ENCODE data around the gene CD1C. TPM values are rescaled to one million over a fixed set of nuclear protein-coding genes. Genes with fewer than 3 reads are reported as not detected.

Gene CD1C
- total RNA-seq, 2 donors from 2014 or later: 1.0 TPM; not detected in 1

DNA sequence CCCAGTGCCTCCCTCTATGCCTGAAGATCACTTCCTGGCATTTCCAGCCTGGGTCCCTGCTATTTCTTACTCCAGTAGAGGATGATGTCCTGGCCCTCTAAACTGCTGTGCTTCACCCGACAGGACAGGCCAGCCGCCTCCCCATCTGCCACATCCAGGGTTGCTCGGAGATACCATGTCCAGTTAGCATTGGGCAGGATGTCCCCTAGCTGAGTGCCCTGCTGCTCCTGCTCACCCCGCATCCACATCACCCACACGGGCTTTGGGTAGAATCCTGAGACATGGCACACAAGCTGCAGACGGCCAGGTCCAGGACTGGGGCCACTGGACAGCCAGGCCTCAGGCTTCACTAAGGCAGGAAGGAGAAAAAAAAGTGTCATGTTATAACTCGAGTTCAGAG lies 39.6 kb downstream of the CD1C start:
- TF ChIP-seq POLR2A (IDR thresholded peaks at IDR 0.05): no peak
- TF ChIP-seq, protein P1, sequence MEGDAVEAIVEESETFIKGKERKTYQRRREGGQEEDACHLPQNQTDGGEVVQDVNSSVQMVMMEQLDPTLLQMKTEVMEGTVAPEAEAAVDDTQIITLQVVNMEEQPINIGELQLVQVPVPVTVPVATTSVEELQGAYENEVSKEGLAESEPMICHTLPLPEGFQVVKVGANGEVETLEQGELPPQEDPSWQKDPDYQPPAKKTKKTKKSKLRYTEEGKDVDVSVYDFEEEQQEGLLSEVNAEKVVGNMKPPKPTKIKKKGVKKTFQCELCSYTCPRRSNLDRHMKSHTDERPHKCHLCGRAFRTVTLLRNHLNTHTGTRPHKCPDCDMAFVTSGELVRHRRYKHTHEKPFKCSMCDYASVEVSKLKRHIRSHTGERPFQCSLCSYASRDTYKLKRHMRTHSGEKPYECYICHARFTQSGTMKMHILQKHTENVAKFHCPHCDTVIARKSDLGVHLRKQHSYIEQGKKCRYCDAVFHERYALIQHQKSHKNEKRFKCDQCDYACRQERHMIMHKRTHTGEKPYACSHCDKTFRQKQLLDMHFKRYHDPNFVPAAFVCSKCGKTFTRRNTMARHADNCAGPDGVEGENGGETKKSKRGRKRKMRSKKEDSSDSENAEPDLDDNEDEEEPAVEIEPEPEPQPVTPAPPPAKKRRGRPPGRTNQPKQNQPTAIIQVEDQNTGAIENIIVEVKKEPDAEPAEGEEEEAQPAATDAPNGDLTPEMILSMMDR (IDR thresholded peaks at IDR 0.05): no peak
- Histone ChIP-seq H3K27me3 (no peaks in the 10 kb centered on the region), H3K27ac (no peak overlapping the region), H3K4me1 (no peaks in the 10 kb centered on the region), H3K9me3 (no peaks in the 10 kb centered on the region), H3K36me3 (replicated peaks in 1 of 2; ENCODE audit: insufficient read depth in 1 of 2, low read depth in 2 of 2) (no peaks in the 10 kb centered on the region), H3K4me3 (no peak overlapping the region)
- WGBS, 2 donors: 68 to 69% methylated on average over 5 to 7 of the region's 7 CpGs
- DNase-seq (no peak), ATAC-seq (no peak)
- intact Hi-C loops (cut with DNase I): no loop called here

DNA sequence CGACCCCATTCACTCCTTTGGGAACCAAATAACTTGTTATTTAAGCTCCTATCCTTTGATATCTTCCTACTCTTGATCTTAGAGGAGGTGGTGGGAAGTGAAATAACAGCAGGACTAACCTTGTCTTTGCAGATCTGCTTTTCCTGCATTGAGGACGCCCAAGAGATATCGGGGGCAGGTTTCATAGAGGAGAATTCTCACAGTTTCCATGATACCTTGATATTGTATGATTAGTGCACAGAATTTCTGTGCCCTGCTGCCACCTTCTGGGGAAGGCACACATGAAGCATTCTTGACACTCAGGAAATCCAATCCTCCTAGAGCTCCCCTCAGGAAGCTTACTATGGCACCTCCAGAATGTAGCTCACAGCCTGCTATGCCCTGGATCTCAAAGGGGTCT lies 40.0 kb downstream of the CD1C start:
- no peak for ATAC-seq
- Histone ChIP-seq H3K36me3 (replicated peaks in 1 of 2; ENCODE audit: insufficient read depth in 1 of 2, low read depth in 2 of 2) (no peaks in the 10 kb centered on the region), H3K4me1 (no peaks in the 10 kb centered on the region), H3K9me3 (no peaks in the 10 kb centered on the region), H3K27me3 (no peaks in the 10 kb centered on the region), H3K27ac (no peak overlapping the region), H3K4me3 (no peak overlapping the region)
- DNase-seq: no peak
- intact Hi-C loops (cut with DNase I): no loop called here
- TF ChIP-seq, protein P1 (IDR thresholded peaks at IDR 0.05): no peak
- no peak for TF ChIP-seq POLR2A (IDR thresholded peaks at IDR 0.05)
- 50 to 66% methylated on average over 3 of the region's 3 CpGs for WGBS, 2 donors

DNA sequence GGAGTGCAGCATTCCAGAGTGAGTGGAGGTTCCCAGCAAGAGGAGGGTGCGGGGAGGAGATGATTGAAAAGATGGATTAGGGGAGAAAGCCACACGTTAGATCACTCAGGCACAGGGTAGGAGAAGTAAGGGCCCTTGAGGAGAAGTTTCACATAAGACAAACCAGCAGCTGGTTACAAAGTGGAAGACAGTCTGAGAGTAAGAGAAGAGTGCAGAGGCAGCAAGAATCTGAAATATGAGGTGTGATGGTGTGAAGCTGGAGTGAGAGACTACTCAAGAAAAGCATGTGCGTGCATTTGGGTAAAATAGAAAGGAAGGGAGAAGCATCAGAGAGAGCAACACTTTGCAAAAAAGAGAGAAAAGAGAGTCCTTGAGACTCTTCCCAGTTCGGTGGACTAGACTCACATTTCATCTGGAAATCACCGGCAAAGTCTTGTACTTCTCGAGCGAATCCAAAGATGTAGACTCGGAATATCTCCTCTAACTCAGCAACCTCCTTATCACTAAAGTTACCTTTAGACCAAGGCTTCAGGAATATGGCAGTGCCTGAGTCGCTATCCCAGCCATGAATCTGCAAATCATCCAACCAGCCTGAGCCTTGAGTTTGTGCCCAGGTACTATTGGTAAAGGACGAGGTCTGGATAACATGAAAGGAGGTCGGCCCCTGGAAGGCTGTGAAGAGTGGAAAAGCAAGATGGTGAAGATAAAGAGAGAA lies 40.8 kb downstream of the CD1C start:
- Histone ChIP-seq H3K4me3 (no peak overlapping the region), H3K27me3 (no peaks in the 10 kb centered on the region), H3K27ac (no peak overlapping the region), H3K4me1 (no peaks in the 10 kb centered on the region), H3K9me3 (no peaks in the 10 kb centered on the region), H3K36me3 (replicated peaks in 1 of 2; ENCODE audit: insufficient read depth in 1 of 2, low read depth in 2 of 2) (no peaks in the 10 kb centered on the region)
- 58% methylated on average over 11 of the region's 11 CpGs for WGBS, 2 donors
- DNase-seq (no peak), ATAC-seq (no peak)
- intact Hi-C loops (cut with DNase I): no loop called here
- no peak for TF ChIP-seq POLR2A (IDR thresholded peaks at IDR 0.05)
- TF ChIP-seq, protein P1 (IDR thresholded peaks at IDR 0.05): no peak

DNA sequence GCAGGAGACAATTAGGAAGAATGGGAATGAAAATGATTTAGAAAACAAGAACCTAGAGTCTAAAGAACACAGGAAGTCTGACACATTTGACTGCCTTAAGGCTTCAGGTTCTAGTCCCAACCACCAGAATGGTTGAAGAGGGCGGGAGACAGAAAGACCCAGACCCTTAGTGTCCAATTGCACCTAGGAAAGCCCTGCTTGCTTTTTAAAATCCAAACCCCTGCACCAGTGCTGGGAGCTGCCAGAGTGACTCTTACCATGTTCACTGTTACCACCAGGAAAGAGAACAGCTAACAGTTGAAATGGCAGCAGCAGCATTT lies 41.3 kb downstream of the CD1C start:
- WGBS, 2 donors: 55 to 64% methylated on average over 1 of the region's 1 CpG
- Histone ChIP-seq H3K4me1 (no peaks in the 10 kb centered on the region), H3K27me3 (no peaks in the 10 kb centered on the region), H3K9me3 (no peaks in the 10 kb centered on the region), H3K27ac (no peak overlapping the region), H3K36me3 (replicated peaks in 1 of 2; ENCODE audit: insufficient read depth in 1 of 2, low read depth in 2 of 2) (no peaks in the 10 kb centered on the region), H3K4me3 (no peak overlapping the region)
- DNase-seq: no peak
- no peak for ATAC-seq
- TF ChIP-seq, protein P1 (IDR thresholded peaks at IDR 0.05): no peak
- TF ChIP-seq POLR2A (IDR thresholded peaks at IDR 0.05): no peak
- intact Hi-C loops (cut with DNase I): no loop called here

DNA sequence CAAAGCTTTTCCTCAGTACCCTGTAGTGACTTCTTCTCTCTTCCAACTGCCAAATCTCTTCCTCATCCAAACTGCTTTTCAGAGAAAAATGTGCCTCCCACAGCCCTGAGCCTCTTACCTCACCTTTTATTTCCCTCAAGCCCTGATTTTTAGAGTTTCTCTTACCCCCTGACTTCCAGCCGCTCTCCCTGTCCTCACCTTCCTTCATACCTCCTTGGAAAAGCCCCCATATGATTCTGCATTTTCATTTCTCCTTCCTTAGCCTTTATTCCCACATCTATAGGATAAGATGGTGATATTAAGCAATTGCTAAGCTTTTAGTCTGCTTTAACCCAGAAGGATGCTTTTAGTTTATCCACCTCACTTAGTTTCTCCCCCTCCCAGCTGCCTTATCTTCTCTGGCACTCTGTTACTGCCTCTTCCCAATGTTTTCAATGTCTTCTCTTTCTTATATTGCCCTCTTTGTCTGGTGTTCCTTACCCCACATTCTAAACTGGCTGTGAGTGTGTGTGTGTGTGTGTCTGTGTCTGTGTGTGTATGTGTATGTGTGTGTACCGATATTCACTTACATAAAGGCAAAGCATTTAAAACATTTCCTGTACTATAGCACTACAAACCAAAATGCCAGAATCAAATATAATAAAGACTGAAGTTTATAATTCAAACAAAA lies 41.9 kb downstream of the CD1C start, which contains the start of gene CD1B:
Gene CD1B, minus strand, starts transcription at position 51 of the 670 bp plus-strand sequence. CDS start 108 bp downstream, outside the sequence.
- WGBS, 2 donors: 76 to 79% methylated on average over 2 of the region's 2 CpGs
- no peak for ATAC-seq
- no peak within 1 kb of the TSS for H3K27ac ChIP-seq

More for the DNA sequence above, 41.9 kb downstream of the CD1C start, which contains the start of gene CD1B:
- Histone ChIP-seq H3K36me3 (replicated peaks in 1 of 2; ENCODE audit: insufficient read depth in 1 of 2, low read depth in 2 of 2) (no peaks in the 10 kb centered on the region), H3K4me3 (no peak within 1 kb of the TSS), H3K4me1 (no peaks in the 10 kb centered on the region), H3K27me3 (no peaks in the 10 kb centered on the region), H3K9me3 (no peaks in the 10 kb centered on the region)
- intact Hi-C loops (cut with DNase I): no loop called here
- TF ChIP-seq, protein P1 (IDR thresholded peaks at IDR 0.05): no peak
- no peak for TF ChIP-seq POLR2A (IDR thresholded peaks at IDR 0.05)
- DNase-seq: no peak
